Fibroblast of the aortic adventitia (primary cell): ENCODE data around the gene TMEM131L. TPM values are rescaled to one million over a fixed set of nuclear protein-coding genes. Genes with fewer than 3 reads are reported as not detected.

Experiments
- DNase-seq: peaks from one replicate; pipeline ENCODE4 v3.0.0-alpha.2; 2010; ENCODE audit warnings: low read depth
- H3K4me3 ChIP-seq: 2 replicates; pipeline ENCODE4 v1.5.1; 2011; ENCODE audit warnings: low read depth, mild to moderate bottlenecking, control low read depth, low read length, moderate library complexity
- CTCF ChIP-seq: IDR thresholded peaks from 2 replicates; pipeline ENCODE4 v1.5.1; 2011; ENCODE audit warnings: mild to moderate bottlenecking, low read length, control low read depth, inconsistent platforms; ENCODE audit not compliant: insufficient read depth
- total RNA-seq: library from RNA; depleted of rRNA; stranded (reverse); fragments of >200 nt; gene quantifications from 2 replicates; pipeline ENCODE4 v1.2.3, GENCODE V29; 2012; ENCODE audit warnings: low replicate concordance

The TMEM131L gene
- total RNA-seq, 1 donor: 10.8 TPM

GRCh38 chr4:153591441-153591840, 125.3 kb downstream of the TMEM131L start:
- TF ChIP-seq CTCF: no peak
- no peak for DNase-seq
- H3K4me3 ChIP-seq: no peak overlapping the region

GRCh38 chr4:153592064-153592463, 125.9 kb downstream of the TMEM131L start:
- H3K4me3 ChIP-seq: no peak overlapping the region
- no peak for DNase-seq
- TF ChIP-seq CTCF: no peak

- TF ChIP-seq CTCF: no peak
- DNase-seq: no peak
- no peak overlapping the region for H3K4me3 ChIP-seq
Observed at GRCh38 chr4:153593161-153593560, 127.0 kb downstream of the TMEM131L start.

GRCh38 chr4:153594210-153594609, 128.1 kb downstream of the TMEM131L start:
- peak; percentile 54 for DNase-seq
- no peak overlapping the region for H3K4me3 ChIP-seq
- no peak for TF ChIP-seq CTCF

GRCh38 chr4:153595894-153596601, 129.9 kb downstream of the TMEM131L start:
- no peak for TF ChIP-seq CTCF
- no peak overlapping the region for H3K4me3 ChIP-seq
- DNase-seq: no peak

- DNase-seq: no peak
- H3K4me3 ChIP-seq: no peak overlapping the region
- TF ChIP-seq CTCF: no peak
Observed at GRCh38 chr4:153602758-153603157, 136.6 kb downstream of the TMEM131L start.

GRCh38 chr4:153603258-153603657, 137.1 kb downstream of the TMEM131L start:
- no peak for DNase-seq
- no peak for TF ChIP-seq CTCF
- H3K4me3 ChIP-seq: no peak overlapping the region
